Heart right ventricle (tissue), 16 donors: Measurements from ENCODE around the gene EXD2. TPM values are rescaled to one million over a fixed set of nuclear protein-coding genes. Genes with fewer than 3 reads are reported as not detected.
"Not testable (repeated sequence)": the region's sequence is repeated elsewhere in the genome, so short reads cannot be mapped to it uniquely, and the experiment has no call there.

ENCODE experiments used
- ATAC-seq, 8 donors: fragments of 200-7000 bp; cut with Tn5 transposase; one replicate each; pipeline ENCODE4 v1.9.1; 2020; ENCODE audit warnings: mild to moderate bottlenecking in 8 of 8, moderate library complexity in 8 of 8, moderate number of reproducible peaks in 1 of 8
- DNase-seq, 2 donors: peaks; one replicate each; pipeline ENCODE4 v3.0.0-alpha.2; 2020
- H3K27ac ChIP-seq, 10 donors: fragments of 200-600 bp; sonication (generic) in 2 of 10; one replicate each; pipeline versions ENCODE4 v1.5.0 to v1.8.0; 2020 to 2022; ENCODE audit warnings: mild to moderate bottlenecking in 3 of 10
- H3K27me3 ChIP-seq, 7 donors: fragments of 200-600 bp; one replicate each; pipeline ENCODE4 v1.8.0; 2021 to 2022; ENCODE audit warnings: mild to moderate bottlenecking in 2 of 7
- H3K36me3 ChIP-seq, 9 donors: fragments of 200-600 bp; sonication (generic) in 1 of 9; one replicate each; pipeline versions ENCODE4 v1.5.0 to v1.8.0; 2020 to 2022; ENCODE audit warnings: mild to moderate bottlenecking in 2 of 9
- H3K4me1 ChIP-seq, 9 donors: fragments of 200-600 bp; sonication (generic) in 1 of 9; one replicate each; pipeline versions ENCODE4 v1.5.0 to v1.8.0; 2020 to 2022; ENCODE audit warnings: mild to moderate bottlenecking in 4 of 9
- H3K4me3 ChIP-seq, 10 donors: fragments of 200-600 bp; sonication (generic) in 2 of 10; one replicate each; pipeline versions ENCODE4 v1.5.0 to v1.8.0; 2020 to 2022; ENCODE audit warnings: mild to moderate bottlenecking in 7 of 10, moderate library complexity in 2 of 10
- H3K9me3 ChIP-seq, 11 donors: fragments of 200-600 bp in 10 of 11; sonication (generic) in 2 of 11; one replicate each; pipeline versions ENCODE4 v1.5.0 to v1.8.0; 2013 to 2022; ENCODE audit warnings: mild to moderate bottlenecking in 2 of 11, control low read depth in 1 of 11, moderate library complexity in 1 of 11
- CTCF ChIP-seq, 9 donors: fragments of 200-600 bp; sonication (generic) in 2 of 9; IDR thresholded peaks; one replicate each; pipeline versions ENCODE4 v1.5.0 to v1.8.0; 2021 to 2022; ENCODE audit warnings: antibody characterized with exemption in 9 of 9, mild to moderate bottlenecking in 5 of 9, moderate library complexity in 1 of 9
- WGBS, 2 donors: extraction: QIAGEN DNeasy Blood & Tissue Kit; methylation state at CpG; one replicate each; pipeline ENCODE4 v1.1.7; 2013; ENCODE audit warnings: inconsistent platforms in 1 of 2; 5-methylcytosine and 5-hydroxymethylcytosine counted together
- intact Hi-C, 10 donors: fragments of 100-400 bp; cut with DNase I; formaldehyde crosslinking; loops; one replicate each; pipeline versions ENCODE4 v1.11.1 to v1.14.2; 2022
- polyA plus RNA-seq, 2 donors: library from polyadenylated mRNA; stranded (reverse); fragments of 200-250 nt; gene quantifications; one replicate each; pipeline ENCODE4 v1.2.3, GENCODE V29; 2013
- total RNA-seq, 10 donors: library from RNA; stranded (reverse); fragmentation: NEBNext Ultra II Directional in 3 of 10; extraction: Animal tissue kit (Norgen Biotek cat#: 25700) in 3 of 10; gene quantifications; one replicate each; pipeline versions ENCODE4 v1.2.1 to v1.2.4, GENCODE V29; 2021 to 2023
- donor health status: Arrhythmogenic right ventricular cardiomyopathy.
- donor health status: ischemic (EF 13 %, LVEDD 7.1; RV severe dilation, severe dysfunction).
- donor health status: healthy with polysubstance abuse.
- donor health status: DM: no; HTN: yes; CAD: no.
- donor health status: DM: no; HTN: no; CAD: no.
- donor health status: ischemic (EF 25% LVEDD 6.9; RV normal size, moderate dysfunction).
- donor health status: ischemic (EF 25% LVEDD 5.7; RV mildly dilated, moderate dysfunction).
- donor health status: healthy.
- donor health status: DM: yes; HTN: yes; CAD: no.
- donor health status: Ischemic cardiomyopathy.
- donor health status: ischemic (EF 35%, LVEDD 5.7; RV mildly dilated, moderate dysfunction).
- donor health status: nonischemic (EF 11% LVEDD 7.7; RV severe dilation, severe dysfunction).
- donor health status: DM: yes; HTN: yes; CAD: no.
- donor health status: PGD.
- donor health status: ischemic (EF 29% LVEDD 5.4; RV normal size, mild dysfunction).
- donor health status: nonischemic (EF 23%, LVEDD 6.1; RV moderate dilation, normal function).

The EXD2 gene
- total and polyA plus RNA-seq, 12 donors, result 9.8 to 22.4 (median 16.2) TPM

- no peak for ATAC-seq
Observed at GRCh38 chr14:69181491-69181890, 9.8 kb upstream of the EXD2 start.

GRCh38 chr14:69182580-69182979 lies 8.7 kb upstream of the EXD2 start:
- ATAC-seq, H3K9me3 ChIP-seq, intact Hi-C loops, H3K4me1 ChIP-seq, H3K36me3 ChIP-seq, DNase-seq, H3K27ac ChIP-seq, H3K4me3 ChIP-seq, H3K27me3 ChIP-seq: not testable (repeated sequence)
- 94 to 97% methylated on average over 1 of the region's 1 CpG for WGBS, 2 donors

More at GRCh38 chr14:69181491-69181890, 9.8 kb upstream of the EXD2 start:
- no peaks in the 10 kb centered on the region for H3K27me3 ChIP-seq
- H3K4me1 ChIP-seq, result peaks cover 0 to 4% (median 0%) of the 10 kb centered on the region in 9 donors
- no peak for TF ChIP-seq CTCF (IDR thresholded peaks at IDR 0.05)
- H3K9me3 ChIP-seq, result no peaks in the 10 kb centered on the region
- H3K36me3 ChIP-seq, result no peaks in the 10 kb centered on the region
- intact Hi-C loops, result no loop called here
- no peak overlapping the region for H3K4me3 ChIP-seq
- H3K27ac ChIP-seq, result no peak overlapping the region
- no peak for DNase-seq

- H3K4me1 ChIP-seq, result peaks cover 0 to 4% (median 0%) of the 10 kb centered on the region in 9 donors
- H3K9me3 ChIP-seq, result no peaks in the 10 kb centered on the region
- no peak for DNase-seq
- no peak for TF ChIP-seq CTCF (IDR thresholded peaks at IDR 0.05)
- intact Hi-C loops, result no loop called here
- no peak for ATAC-seq
- no peaks in the 10 kb centered on the region for H3K36me3 ChIP-seq
- no peak overlapping the region for H3K4me3 ChIP-seq
- H3K27ac ChIP-seq, result no peak overlapping the region
- H3K27me3 ChIP-seq, result no peaks in the 10 kb centered on the region
- 71 to 75% methylated on average over 4 of the region's 4 CpGs for WGBS, 2 donors
Observed at GRCh38 chr14:69183735-69184134, 7.6 kb upstream of the EXD2 start.

GRCh38 chr14:69190191-69190590 lies 1.1 kb upstream of the EXD2 start:
- Histone ChIP-seq H3K9me3 (no peaks in the 10 kb centered on the region), H3K27me3 (no peaks in the 10 kb centered on the region), H3K27ac (no peak overlapping the region), H3K4me1 (peaks cover 0 to 11% (median 9%) of the 10 kb centered on the region in 9 donors), H3K4me3 (no peak overlapping the region), H3K36me3 (no peaks in the 10 kb centered on the region)
- no peak for ATAC-seq
- no peak for TF ChIP-seq CTCF (IDR thresholded peaks at IDR 0.05)
- no peak for DNase-seq
- 95 to 96% methylated on average over 2 of the region's 2 CpGs for WGBS, 2 donors
- intact Hi-C loops, result loop anchor here in 5 of 10 donors (5.0 kb wide), 2 partner anchors 38 to 63 kb away; partner anchors contain the start of gene DCAF5 (in 4 of the 5)

- H3K36me3 ChIP-seq, result peaks cover 0 to 9% (median 0%) of the 10 kb centered on the region in 9 donors
- WGBS, 2 donors, result 92 to 93% methylated on average over 5 of the region's 5 CpGs
- no peak for DNase-seq
- H3K27me3 ChIP-seq, result no peaks in the 10 kb centered on the region
- intact Hi-C loops, result loop anchor here in 5 of 10 donors (5.0 kb wide), 2 partner anchors 41 to 66 kb away; partner anchors contain the start of gene DCAF5 (in 4 of the 5)
- no peak overlapping the region for H3K4me3 ChIP-seq
- no peak overlapping the region for H3K27ac ChIP-seq
- no peaks in the 10 kb centered on the region for H3K9me3 ChIP-seq
- ATAC-seq, result no peak
- H3K4me1 ChIP-seq, result peaks cover 0 to 11% (median 9%) of the 10 kb centered on the region in 9 donors
- TF ChIP-seq CTCF (IDR thresholded peaks at IDR 0.05), result no peak
Observed at GRCh38 chr14:69193721-69194120, 2.4 kb downstream of the EXD2 start.
